Kidney tubule cell (primary cell): ENCODE measurements around the gene ASPG.

Experiments
- DNase-seq: peaks from one replicate; pipeline ENCODE4 v3.0.0-alpha.2; 2018; ENCODE audit warnings: low spot score

Gene ASPG

GRCh38 chr14:104163541-104163940 lies 78.0 kb downstream of the ASPG start:
- DNase-seq = no peak

GRCh38 chr14:104164041-104164440 lies 78.5 kb downstream of the ASPG start:
- no peak for DNase-seq

- no peak for DNase-seq
These were observed 79.0 kb downstream of the ASPG start for GRCh38 chr14:104164512-104164911.
